MM.1S (cell line): Measurements from ENCODE around the gene NDUFA5.

Source experiments
- EZH2 ChIP-seq: fragments of 300-600 bp; sonication (generic); optimal IDR thresholded peaks from 2 replicates; pipeline ENCODE3; 2017; ENCODE audit warnings: low read depth, mild to moderate bottlenecking, antibody characterized with exemption, low read length, mixed read lengths
- EZH2phosphoT487 ChIP-seq: fragments of 300-600 bp; sonication (generic); IDR thresholded peaks from 2 replicates; pipeline ENCODE4 v1.6.1; 2018; ENCODE audit warnings: antibody characterized with exemption, low read length
- TF ChIP-seq, protein P1 (sequence below): fragments of 300-600 bp; sonication (generic); IDR thresholded peaks from 2 replicates; pipeline ENCODE4 v1.5.1; 2016; ENCODE audit warnings: antibody characterized with exemption, low read length, mixed read lengths

DNA sequence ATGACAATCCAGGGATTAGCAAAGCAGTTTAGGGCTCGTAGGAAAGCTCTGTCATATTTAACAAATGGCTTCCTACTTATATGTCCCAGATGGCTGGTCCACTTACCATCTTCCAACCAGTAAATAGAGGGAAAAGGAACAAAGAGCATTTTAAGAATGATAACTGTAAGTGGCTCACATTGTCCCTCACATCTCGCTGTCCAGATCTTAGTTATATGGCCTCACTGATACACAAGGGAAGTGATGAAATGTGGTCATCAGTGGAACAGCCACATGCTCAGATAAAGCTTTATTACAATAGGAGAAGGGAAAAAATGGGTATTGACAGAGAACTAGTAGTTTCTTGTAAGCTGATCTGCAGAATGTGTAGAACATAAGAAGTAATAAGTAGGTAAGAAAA, 59.0 kb downstream of the NDUFA5 start:
- TF ChIP-seq, protein P1, sequence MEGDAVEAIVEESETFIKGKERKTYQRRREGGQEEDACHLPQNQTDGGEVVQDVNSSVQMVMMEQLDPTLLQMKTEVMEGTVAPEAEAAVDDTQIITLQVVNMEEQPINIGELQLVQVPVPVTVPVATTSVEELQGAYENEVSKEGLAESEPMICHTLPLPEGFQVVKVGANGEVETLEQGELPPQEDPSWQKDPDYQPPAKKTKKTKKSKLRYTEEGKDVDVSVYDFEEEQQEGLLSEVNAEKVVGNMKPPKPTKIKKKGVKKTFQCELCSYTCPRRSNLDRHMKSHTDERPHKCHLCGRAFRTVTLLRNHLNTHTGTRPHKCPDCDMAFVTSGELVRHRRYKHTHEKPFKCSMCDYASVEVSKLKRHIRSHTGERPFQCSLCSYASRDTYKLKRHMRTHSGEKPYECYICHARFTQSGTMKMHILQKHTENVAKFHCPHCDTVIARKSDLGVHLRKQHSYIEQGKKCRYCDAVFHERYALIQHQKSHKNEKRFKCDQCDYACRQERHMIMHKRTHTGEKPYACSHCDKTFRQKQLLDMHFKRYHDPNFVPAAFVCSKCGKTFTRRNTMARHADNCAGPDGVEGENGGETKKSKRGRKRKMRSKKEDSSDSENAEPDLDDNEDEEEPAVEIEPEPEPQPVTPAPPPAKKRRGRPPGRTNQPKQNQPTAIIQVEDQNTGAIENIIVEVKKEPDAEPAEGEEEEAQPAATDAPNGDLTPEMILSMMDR: no peak
- TF ChIP-seq EZH2 (no peak), EZH2phosphoT487 (no peak)
